Measurements from ENCODE around the gene ENDOD1.
"Not testable (repeated sequence)": the region's sequence is repeated elsewhere in the genome, so short reads cannot be mapped to it uniquely, and the experiment has no call there.

The ENDOD1 gene, protein sequence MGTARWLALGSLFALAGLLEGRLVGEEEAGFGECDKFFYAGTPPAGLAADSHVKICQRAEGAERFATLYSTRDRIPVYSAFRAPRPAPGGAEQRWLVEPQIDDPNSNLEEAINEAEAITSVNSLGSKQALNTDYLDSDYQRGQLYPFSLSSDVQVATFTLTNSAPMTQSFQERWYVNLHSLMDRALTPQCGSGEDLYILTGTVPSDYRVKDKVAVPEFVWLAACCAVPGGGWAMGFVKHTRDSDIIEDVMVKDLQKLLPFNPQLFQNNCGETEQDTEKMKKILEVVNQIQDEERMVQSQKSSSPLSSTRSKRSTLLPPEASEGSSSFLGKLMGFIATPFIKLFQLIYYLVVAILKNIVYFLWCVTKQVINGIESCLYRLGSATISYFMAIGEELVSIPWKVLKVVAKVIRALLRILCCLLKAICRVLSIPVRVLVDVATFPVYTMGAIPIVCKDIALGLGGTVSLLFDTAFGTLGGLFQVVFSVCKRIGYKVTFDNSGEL

DNA sequence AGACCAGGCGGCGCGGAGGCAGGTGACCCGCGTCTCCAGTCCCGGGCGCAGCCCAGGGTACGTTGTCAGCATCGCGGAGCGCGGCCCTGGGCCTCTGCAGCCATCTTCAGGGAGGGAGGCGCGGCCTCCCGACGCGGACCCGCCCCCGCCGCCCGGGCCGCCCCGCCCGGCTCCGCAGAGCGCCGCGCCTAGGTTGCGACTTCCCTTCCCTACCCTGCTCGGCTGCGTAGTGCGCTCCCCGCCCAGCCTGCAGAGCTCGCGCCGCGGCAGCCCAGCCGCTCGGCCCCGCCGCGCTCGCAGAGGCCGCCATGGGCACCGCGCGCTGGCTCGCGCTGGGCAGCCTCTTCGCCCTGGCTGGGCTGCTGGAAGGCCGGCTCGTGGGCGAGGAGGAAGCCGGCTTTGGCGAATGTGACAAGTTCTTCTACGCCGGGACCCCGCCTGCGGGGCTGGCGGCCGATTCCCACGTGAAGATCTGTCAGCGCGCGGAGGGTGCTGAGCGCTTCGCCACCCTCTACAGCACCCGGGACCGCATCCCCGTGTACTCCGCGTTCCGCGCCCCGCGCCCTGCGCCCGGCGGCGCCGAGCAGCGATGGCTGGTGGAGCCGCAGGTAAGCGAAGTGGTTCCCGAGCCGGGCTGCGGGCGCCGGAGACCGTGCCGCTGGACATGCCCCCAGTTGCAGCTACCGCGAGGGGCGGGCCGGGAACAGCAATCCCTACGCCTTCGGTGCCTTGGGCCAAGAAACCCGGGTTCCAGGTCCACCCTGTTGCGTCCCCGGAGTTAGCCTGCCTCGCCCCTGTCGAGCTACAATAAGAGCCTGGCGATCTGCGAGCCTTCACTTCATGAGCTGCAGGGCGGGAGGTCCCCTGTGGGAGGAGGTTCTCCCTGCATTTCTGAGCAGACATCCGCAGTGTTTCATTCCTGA is at the start of gene ENDOD1:
ENDOD1 (plus strand) TSS at position 227 of the 923 bp plus-strand sequence; CDS start at position 309, 82 bp downstream.
- DNase-seq (ENCODE audit: low read depth): peak; percentile 71

DNA sequence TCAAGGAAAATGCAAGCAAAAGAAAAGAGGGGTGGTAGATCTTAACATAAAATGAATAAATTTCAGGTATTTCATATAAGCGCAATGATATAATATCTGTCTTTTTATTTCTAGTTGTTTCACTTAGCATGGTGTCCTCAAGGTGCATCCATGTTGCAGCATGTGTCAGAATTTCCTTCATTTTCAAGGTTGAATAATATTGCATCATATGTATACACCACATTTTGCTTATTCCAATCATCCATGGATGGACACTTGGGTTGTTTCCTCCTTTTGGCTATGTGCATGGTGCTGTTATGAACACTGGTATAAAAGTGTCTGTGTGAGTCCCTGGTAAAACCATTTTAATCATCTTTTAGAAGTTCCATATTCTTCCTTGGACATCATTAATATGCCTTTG is 47.4 kb upstream of the ENDOD1 start:
- no peak for DNase-seq (ENCODE audit: low read depth)

DNA sequence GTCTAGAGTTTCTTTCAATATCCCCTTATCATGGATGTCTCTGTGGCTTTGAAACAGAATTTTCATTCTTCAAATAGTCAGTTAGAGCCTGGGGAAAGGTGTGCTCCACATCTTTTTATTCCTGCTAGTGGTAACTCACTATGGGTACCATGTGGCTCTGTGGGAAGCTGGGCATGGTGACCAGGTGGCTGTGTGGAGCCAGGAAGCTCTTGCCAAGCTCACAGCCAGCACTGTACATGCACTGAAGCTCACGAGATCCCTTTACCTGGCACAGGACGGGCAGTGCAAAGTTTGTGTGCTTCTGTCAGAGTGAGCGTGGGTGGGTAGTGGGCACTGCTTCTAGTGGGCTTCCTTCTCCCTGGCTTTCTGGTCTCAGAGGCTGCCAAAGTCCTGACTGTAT is 46.7 kb upstream of the ENDOD1 start:
- DNase-seq (ENCODE audit: low read depth): no peak

DNA sequence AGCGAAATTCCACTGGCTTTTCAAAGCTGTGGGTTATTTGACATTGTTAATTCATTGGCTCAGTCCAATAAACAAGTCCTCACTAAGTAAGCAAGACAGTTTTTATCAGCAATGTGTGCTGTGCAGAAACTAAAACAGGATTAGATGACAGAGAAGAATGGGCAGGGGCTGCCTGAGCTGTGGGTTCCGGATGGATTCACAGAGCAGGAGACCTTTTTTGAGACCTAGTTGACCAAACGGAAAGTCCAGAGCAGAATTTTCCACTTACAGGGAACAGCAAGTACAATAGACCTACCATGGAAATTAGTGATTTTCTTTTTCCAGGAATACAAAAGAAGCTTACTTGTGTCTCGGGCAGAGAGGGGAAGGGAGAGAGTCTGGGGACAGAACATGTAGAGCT is 45.6 kb upstream of the ENDOD1 start:
- DNase-seq (ENCODE audit: low read depth): no peak

DNA sequence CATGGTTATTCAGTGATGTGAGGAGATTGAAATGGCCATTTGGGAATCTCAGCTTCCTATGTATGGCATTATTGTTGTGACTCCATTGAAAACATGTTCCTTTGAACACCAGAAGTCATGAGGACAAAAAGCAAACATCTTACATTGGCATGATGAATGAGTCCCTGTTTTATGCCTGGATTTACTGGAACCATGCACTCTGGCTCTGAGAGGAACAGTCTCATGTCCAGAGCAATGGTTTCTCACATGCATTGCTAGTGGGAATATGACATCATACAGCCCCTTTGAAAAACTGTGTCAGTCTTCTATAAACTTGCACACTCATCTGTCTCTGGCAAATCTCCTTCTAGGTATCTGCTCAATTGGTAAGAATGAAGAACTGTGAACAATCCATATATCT is 43.8 kb upstream of the ENDOD1 start:
- no peak for DNase-seq (ENCODE audit: low read depth)

DNA sequence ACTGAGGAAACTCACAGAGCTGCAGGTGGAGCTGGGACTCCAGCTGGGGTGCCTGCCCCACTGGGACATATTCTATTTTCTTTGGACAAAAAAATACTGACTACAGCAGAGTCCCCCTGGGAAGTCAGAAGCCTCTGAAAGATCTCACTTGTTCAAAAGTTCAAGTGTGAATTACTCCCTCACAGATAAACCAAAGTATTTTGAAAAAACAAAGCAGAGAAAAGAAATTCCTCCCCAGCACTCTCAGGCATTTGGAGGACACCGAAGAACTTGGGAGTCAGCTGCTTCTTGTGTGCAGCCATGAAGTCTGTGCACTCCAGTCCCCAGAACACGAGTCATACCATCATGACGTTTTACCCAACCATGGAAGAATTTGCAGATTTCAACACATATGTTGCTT is 40.5 kb upstream of the ENDOD1 start, which contains the start of gene KDM4F:
KDM4F (plus strand) TSS at position 301 of the 400 bp plus-strand sequence.
- not testable (repeated sequence) for DNase-seq (ENCODE audit: low read depth)

DNA sequence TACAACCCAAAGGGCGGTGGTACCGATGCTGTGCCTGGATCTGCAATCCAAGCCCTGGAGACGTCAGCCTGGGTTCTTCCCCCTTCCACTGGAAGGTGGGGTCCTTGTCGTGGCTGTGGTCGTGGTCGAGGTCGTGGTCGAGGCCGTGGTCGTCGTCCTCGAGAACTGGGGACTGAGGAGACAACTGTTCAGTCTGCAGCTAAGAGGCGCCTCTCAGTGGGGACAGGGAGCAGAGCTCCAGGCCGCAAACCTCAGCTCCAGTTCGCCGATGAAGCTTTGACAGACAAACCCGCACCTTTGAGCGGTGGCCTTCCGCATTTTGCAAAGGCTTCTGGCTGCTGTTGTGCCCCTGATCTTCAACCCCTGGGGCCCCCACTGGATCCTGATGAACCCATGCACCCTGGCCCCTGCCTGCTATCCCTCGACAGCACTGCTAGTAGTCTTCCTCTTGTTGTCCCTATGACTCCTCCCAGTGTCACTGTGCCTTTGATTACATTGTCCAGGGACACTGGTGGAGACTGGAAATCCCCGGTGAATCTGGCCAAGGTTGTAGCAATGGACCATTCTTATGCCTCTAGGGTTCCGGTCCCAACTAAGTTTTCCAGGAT is 38.9 kb upstream of the ENDOD1 start:
- DNase-seq (ENCODE audit: low read depth): no peak

DNA sequence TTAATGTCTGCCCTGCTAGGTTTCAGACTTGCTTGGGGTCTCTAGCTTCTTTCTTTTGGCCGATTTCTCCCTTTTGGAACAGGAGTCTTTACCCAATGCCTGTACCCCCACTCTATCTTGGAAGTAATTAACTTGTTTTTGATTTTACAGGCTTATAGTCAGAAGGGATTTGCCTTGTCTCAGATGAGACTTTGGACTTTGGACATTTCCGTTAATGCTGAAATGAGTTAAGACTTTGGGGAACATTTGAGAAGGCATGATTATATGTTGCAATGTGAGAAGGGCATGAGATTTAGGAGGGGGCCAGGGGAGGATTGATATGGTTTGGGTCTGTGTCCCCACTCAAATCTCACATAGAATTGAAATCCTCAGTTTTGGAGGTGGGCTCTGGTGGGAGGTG is 35.3 kb upstream of the ENDOD1 start:
- no peak for DNase-seq (ENCODE audit: low read depth)

DNA sequence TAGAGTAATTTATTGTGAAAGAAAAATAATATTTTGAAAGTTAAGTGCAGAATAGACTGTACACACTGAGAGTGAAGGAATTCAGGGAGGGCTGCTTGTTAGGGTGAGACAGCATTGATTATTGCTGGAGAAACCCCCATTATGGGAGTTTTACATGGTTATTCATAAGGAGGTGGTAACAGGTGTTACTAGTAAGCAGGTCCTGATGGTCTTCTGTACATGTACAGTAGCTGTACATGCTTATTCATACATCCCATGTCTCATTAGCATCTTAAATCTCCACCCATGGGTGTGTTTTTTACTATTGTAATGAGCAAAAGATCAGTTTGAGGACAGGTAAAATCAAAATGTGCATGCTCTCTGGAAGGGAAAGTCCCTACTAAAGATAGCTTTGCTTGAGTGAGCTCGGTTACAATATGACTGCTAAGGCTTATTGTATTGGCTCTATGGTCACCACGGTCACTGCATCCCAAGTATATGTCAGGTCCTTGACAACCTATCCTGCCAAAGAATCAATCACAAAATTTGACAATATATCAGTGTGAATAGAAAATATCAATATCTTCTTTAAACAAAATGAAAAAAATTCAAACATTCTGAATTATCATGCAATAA is 34.3 kb upstream of the ENDOD1 start:
- DNase-seq (ENCODE audit: low read depth): no peak

DNA sequence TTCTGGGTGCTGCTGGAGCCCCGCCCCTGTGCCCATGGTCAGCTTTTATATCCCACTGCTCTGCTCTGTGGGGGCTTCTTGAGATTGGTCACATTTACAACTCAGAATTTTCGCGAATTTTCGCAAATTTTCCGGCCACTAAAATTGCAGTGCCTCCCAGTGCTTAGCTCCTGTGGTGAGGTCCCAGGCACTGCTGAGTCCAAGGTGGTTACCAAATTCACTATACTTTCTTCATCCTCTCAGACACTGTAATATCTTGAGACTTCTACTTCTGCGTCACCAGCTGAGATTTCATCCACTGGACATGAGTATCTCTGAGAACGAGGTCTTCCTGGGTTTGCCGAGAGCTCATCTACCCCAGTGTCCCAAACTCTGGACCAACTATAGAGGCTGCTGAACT is 31.7 kb upstream of the ENDOD1 start:
- DNase-seq (ENCODE audit: low read depth): no peak

DNA sequence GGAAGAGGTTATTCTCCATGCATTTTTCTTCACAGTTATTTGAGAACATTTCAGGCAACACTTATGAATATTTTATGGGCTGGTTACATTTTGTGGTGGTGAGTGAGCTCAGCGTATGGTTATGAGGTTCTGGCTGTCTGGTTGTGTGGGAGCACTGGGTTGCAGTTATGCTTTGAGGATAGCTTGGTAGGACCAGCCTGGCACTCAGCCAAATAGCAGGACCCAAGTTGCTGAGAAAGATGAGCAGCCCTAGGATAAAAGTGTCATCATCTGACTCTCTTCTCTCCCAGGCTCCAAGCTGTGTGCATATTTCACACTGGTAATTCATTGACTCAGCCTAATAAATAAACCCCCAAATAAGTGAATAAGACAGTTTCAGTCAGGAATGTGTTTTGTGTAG is 31.0 kb upstream of the ENDOD1 start:
- DNase-seq (ENCODE audit: low read depth): no peak

DNA sequence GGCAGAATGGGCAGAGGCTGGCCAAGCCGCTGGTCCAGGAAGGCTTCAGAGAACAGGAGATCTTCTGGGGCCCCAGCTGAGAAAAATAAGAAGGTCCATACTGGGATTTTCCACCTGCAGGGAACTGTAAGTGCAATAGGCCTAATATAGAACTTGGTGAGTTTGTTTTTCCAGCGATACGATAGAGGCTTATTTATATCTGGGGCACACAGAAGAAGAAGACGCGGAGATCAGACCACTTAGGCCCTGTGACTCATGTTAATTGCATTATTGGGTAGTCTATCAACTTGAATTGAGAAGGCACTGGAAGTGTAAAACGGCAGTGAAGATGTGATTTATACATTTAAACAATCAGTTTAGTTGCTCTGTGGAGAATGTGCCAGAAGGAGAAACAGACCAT is 30.6 kb upstream of the ENDOD1 start:
- no peak for DNase-seq (ENCODE audit: low read depth)

DNA sequence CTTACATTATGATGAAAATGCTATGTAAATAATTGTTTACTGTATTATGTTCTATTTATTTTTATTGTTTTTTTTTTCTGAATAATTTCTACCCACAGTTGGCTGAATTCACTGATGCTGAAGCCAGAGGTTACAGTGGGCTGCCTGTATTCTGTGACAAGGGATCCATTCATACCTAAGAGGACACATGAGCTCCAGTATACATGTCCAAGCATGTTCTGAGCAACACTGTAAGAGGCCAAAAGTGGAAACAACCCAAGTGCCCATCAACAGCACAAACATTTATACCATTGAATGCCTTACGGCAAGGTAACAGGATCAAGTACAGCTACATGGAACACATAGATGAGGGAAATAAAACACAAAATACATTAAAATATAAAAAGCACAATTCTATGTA is 24.3 kb upstream of the ENDOD1 start:
- no peak for DNase-seq (ENCODE audit: low read depth)

DNA sequence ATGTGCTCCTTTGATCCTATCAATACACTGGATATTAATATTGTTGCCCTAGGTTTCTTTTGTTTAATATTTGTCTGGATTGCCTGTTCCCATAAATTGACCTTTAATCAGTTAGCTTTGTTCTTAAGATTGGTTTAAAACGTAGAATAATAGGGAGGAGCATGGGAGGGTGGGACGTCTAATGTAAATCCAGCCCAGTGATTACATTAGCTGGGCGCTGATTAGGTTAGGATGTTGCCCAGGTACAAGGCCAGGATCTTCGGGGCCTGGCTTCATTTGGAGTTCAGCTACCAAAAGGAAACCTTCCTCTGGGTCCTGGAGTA is 23.0 kb upstream of the ENDOD1 start, which contains the start of gene SRSF8:
SRSF8 (plus strand) TSS at position 204 of the 323 bp plus-strand sequence. CDS start 308 bp downstream, outside the sequence.
- no peak for DNase-seq (ENCODE audit: low read depth)

DNA sequence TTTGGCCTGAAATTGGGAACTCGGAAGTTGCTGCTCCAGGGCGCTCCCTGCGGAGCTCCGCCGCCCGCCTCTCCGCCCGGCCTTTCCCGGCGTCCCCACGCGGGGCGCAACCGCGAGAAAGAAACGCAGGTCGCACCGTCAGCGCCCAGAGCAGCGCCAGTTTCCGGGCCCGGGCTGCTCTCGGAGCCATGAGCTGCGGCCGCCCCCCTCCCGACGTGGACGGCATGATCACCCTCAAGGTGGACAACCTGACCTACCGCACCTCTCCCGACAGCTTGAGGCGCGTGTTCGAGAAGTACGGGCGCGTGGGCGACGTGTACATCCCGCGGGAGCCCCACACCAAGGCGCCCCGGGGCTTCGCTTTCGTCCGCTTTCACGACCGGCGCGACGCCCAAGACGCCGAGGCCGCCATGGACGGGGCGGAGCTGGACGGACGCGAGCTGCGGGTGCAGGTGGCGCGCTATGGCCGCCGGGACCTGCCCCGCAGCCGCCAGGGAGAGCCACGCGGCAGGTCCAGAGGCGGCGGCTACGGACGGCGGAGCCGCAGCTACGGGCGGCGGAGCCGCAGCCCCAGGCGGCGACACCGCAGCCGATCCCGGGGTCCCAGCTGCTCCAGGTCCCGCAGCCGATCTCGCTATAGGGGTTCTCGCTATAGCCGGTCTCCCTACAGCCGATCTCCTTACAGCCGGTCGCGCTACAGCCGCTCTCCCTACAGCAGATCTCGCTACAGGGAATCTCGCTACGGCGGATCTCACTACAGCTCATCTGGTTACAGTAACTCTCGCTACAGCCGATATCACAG is 22.4 kb upstream of the ENDOD1 start:
- peak; percentile 53 for DNase-seq (ENCODE audit: low read depth)

DNA sequence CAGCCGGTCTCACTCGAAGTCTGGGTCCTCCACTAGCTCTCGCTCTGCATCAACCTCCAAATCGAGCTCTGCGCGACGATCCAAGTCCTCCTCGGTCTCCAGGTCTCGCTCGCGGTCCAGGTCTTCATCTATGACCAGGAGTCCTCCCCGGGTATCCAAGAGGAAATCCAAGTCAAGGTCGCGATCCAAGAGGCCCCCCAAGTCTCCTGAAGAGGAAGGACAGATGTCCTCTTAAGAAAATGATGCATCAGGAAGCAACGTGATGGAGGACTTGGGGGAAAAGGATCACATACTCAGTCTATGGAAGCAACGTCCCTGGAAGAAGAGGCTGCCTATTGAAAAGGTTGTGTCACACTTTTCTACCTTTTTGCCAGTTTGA is 21.8 kb upstream of the ENDOD1 start:
- DNase-seq (ENCODE audit: low read depth): no peak

DNA sequence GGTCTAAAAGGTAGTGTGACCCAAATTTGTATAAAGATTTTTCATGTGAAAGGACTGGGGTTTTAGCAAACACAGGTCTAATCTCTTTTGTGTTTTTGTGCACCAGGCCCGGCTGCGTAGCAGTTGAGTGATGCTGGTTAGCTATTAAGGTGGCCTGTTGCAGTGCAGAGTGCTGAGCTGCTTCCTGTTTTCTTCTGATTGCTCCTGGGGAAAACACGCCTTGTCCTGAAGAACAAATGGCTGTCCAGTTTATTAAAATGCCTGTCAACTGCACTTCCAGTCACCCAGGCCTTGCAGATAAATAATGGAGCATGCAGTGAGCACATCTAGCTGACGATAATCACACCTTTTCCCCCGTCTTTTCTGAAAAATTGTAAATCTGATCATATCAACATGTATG is 21.1 kb upstream of the ENDOD1 start:
- DNase-seq (ENCODE audit: low read depth): peak; percentile 66

DNA sequence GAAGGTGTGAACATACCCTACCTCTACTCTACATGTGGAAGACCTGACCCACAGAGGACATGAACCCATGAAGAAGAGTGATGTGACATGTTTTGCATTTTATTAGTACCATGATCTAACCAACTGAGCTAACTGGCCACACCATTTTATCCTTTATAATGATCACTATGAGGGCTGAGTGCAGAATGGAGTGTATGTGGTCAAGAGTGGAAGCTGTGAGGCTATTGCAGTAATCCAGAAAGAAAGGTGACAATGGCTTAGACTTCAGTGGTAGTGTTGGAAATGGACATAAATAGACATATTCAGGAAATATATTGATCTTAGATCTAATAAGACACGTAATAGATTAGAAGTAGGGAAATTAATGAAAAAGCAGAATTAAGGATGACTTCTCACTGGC is 19.2 kb upstream of the ENDOD1 start:
- DNase-seq (ENCODE audit: low read depth): no peak

DNA sequence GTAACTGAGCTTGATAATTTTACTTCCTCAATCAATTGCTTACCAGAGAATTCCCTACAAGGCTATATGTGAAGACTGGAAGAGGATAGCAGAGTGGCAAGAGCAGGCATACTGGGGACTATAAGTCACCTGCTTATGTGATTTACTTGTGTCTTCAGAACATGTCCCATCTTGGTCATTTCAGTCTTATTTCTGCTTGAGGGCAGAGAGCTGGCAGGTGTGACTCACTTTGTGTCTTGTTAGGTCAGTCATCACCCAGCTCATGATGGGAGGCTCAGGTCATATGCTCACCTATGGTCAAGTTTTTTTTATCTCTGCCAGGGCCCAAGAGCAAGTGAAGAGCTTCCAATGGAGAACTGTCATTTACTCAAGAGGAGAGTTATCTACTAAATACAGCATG is 16.7 kb upstream of the ENDOD1 start:
- no peak for DNase-seq (ENCODE audit: low read depth)

DNA sequence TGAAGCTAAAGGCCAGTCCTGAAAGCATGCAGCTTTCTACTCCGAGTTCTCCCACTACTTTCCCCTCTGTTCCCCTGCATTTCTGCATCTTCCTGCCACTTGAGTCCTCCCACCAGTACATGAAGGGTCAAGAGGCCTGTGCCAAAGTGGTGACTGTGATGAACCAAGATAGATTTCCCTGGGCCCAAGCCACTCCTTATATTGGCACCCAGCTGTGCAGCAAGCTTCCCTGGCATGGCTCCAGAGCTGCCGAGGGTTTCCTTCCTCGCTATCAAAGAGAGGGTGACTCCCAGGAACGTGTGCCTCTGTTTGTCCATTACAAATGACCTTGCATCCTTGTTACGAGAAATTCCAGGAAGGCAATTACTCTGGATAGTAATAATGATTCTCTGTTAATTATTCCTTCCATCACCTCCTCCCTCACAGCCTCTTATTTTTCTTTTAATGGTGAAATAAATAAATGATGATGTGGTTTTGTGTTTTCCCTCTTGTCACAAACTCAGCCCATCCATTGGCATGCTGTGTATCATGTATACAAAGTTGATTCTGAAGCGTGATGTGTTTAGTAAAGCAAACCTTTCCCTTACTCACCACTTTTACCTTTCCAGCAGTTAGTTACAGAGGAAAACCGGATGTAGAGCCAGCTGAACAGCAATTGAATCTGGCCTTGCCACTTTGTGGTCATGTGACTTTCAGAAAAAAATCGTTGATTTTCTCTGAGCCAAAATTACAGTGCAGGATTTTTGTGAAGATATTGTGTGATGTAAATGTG is 14.7 kb upstream of the ENDOD1 start:
- no peak for DNase-seq (ENCODE audit: low read depth)
